Fibroblast of mammary gland (primary cell): Measurements from ENCODE around the gene ZNF512B.

Experiments
- DNase-seq: peaks from one replicate; pipeline ENCODE4 v3.0.0-alpha.2; 2010; ENCODE audit warnings: low read depth
- H3K4me3 ChIP-seq: 2 replicates; pipeline ENCODE4 v1.5.1; 2011; ENCODE audit warnings: low read depth, mild to moderate bottlenecking, low read length, moderate library complexity; ENCODE audit not compliant: control insufficient read depth
- TF ChIP-seq, protein P1 (sequence below): conservative IDR thresholded peaks from 2 replicates; pipeline ENCODE4 v1.5.1; 2011; ENCODE audit warnings: low read depth, low read length, inconsistent platforms; ENCODE audit not compliant: control insufficient read depth, insufficient read depth

Gene ZNF512B

DNA sequence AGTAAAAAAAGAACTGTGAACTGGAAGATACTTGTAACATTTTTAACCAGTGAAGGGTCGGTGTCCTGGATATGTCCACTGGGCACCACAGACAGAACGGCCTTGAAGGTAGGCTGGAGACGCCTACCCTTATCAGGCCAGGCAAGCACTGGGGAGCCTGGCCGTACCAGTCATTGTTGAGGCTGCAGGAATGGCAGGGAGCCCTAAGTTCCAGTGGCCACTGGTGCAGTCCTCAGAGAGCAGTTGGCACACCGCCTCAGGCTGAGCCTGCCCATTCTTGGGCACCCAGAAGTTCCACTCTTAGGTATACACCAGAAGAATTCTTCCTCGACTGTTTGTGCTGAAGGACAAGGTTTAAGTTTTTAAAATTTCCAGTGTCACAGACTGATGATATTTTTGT, 54.3 kb downstream of the ZNF512B start:
- no peak for DNase-seq
- H3K4me3 ChIP-seq: no peak overlapping the region
- TF ChIP-seq, protein P1, sequence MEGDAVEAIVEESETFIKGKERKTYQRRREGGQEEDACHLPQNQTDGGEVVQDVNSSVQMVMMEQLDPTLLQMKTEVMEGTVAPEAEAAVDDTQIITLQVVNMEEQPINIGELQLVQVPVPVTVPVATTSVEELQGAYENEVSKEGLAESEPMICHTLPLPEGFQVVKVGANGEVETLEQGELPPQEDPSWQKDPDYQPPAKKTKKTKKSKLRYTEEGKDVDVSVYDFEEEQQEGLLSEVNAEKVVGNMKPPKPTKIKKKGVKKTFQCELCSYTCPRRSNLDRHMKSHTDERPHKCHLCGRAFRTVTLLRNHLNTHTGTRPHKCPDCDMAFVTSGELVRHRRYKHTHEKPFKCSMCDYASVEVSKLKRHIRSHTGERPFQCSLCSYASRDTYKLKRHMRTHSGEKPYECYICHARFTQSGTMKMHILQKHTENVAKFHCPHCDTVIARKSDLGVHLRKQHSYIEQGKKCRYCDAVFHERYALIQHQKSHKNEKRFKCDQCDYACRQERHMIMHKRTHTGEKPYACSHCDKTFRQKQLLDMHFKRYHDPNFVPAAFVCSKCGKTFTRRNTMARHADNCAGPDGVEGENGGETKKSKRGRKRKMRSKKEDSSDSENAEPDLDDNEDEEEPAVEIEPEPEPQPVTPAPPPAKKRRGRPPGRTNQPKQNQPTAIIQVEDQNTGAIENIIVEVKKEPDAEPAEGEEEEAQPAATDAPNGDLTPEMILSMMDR: no peak

DNA sequence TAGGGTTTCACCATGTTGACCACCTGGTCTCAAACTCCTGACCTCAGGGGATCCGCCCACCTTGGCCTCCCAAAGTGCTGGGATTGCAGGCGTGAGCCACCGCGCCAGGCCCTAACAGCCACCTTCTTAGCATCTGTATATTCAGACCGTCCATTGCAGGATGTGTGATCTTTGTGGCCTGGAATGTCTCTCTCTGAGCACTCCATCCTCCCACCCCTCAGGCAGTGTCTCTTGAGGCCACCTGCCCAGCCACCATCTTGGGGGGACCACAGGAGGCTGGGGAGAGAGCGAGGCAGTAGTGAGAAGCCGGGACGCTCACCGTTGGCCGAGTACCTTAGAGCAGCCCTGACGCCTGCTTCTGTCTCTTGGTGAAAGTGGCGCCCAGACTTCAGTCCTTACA, 56.0 kb downstream of the ZNF512B start:
- DNase-seq: no peak
- TF ChIP-seq, protein P1: no peak
- no peak overlapping the region for H3K4me3 ChIP-seq

DNA sequence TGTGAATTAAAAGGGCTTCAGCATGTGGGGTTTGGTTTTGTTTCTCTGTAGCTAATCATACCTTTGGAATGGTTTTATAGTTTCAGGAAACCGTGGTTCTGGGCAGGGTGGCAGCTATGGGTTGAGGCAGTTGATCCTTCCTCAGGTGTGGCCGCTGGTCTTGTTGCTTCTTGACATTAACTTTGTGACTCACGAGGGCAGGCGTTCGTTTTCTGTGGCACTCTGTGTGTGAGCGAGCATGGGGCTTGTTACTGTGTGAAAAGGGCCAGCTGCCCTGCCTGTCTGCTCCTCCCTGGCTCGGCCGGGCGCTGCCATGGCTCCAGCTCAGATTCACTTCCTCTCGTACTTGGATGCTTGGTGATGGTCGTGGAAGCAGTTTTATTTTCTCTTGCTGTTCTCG, 58.6 kb downstream of the ZNF512B start:
- H3K4me3 ChIP-seq: no peak overlapping the region
- TF ChIP-seq, protein P1: no peak
- peak; percentile 24 for DNase-seq

DNA sequence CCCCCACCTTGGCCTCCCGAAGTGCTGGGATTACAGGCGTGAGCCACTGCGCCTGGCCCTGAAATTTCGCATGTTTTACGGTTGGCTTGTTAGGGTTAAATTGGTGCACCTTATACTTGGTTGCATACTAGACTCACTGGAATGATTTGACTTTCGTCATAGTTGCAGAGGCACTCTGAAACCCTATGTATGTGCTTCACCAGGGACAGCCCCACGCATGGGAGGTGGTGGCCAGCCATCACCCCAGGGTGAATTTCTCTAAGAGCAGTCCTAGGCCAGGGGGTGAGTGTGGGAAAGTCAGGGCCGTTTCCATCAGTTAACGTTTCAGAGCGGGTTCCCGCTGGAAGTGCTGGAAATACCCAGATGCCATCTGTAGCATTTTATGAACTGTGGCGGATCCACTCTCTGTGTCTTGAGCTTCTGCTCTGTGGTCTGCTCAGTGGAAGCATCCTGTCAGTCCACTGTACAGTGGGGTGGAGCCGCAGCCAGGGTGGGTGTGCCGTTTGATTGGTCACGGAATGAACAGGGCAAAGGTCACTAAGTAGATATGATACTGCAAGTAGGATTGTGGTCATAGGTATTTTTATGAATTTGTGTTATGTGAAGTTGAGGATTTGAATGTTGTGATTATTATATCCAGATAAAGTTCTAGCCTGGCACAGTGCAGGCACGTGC, 61.6 kb downstream of the ZNF512B start:
- no peak for DNase-seq
- TF ChIP-seq, protein P1: no peak
- H3K4me3 ChIP-seq: no peak overlapping the region
